A549 (cell line): ENCODE results near the gene COG2. TPM values are rescaled to one million over a fixed set of nuclear protein-coding genes. Genes with fewer than 3 reads are reported as not detected.

Source experiments
- ATAC-seq, 2 experiments: fragments of 200-7000 bp in 1 of 2; fragments of >200 bp in 1 of 2; cut with Nextera tagmentation in 1 of 2; cut with Tn5 transposase in 1 of 2; 3 replicates each; pipeline versions ENCODE4 v1.8.0 to v1.9.1; 2018 to 2020; ENCODE audit warnings: mild to moderate bottlenecking in 1 of 2, moderate library complexity in 1 of 2
- CTCF ChIA-PET: fragments of 300-600 bp; sonication (Branson Sonifier 250); formaldehyde crosslinking; extraction: SDS; loops from one replicate; lab custom pipeline; 2021; ENCODE audit warnings: antibody characterized with exemption, inconsistent platforms; lab: Yijun Ruan, JAX
- POLR2A ChIA-PET: fragments of 350-600 bp; formaldehyde crosslinking; extraction: SDS; loops from one replicate; lab custom pipeline; 2021; ENCODE audit warnings: antibody characterized with exemption, inconsistent platforms; lab: Yijun Ruan, JAX
- DNase-seq, 2 experiments: peaks; one replicate each; pipeline versions ENCODE4 v3.0.0 to v3.0.0-alpha.2; 2011 to 2016; ENCODE audit warnings: low read depth in 1 of 2, low spot score in 1 of 2
- FAIRE-seq: peaks from 2 replicates; lab custom pipeline; 2011; peaks lifted over from hg19 to GRCh38; lab: Jason Lieb, UNC
- H3K27ac ChIP-seq, 2 experiments: fragments of >200 bp; sonication (Bioruptor Twin); formaldehyde crosslinking; 3 replicates each; pipeline ENCODE4 v1.5.1; 2016 to 2017
- H3K4me1 ChIP-seq: fragments of >200 bp; sonication (Bioruptor Twin); formaldehyde crosslinking; 3 replicates; pipeline ENCODE4 v1.6.1; 2016
- H3K4me2 ChIP-seq: fragments of >200 bp; sonication (Bioruptor Twin); formaldehyde crosslinking; 3 replicates; pipeline ENCODE4 v1.6.1; 2016
- H3K4me3 ChIP-seq: fragments of >200 bp; sonication (Bioruptor Twin); formaldehyde crosslinking; 3 replicates; pipeline ENCODE4 v1.5.1; 2016
- H3K9me3 ChIP-seq: fragments of >200 bp; sonication (Bioruptor Twin); formaldehyde crosslinking; 3 replicates; pipeline ENCODE4 v1.6.1; 2016
- BCL3 ChIP-seq: fragments of >200 bp; sonication (Bioruptor Twin); formaldehyde crosslinking; IDR thresholded peaks from 3 replicates; pipeline ENCODE4 v1.6.1; 2016
- BHLHE40 ChIP-seq: IDR thresholded peaks from 2 replicates; pipeline ENCODE4 v1.6.1; 2012; ENCODE audit warnings: low read depth, low read length, inconsistent platforms
- CEBPB ChIP-seq, 2 experiments: fragments of >200 bp in 1 of 2; sonication (Bioruptor Twin) in 1 of 2; formaldehyde crosslinking in 1 of 2; IDR thresholded peaks; 2 replicates each; pipeline ENCODE4 v1.6.1; 2012 to 2016
- EHF ChIP-seq: fragments of 250-450 bp; sonication (Bioruptor Pico); IDR thresholded peaks from 2 replicates; pipeline ENCODE4 v1.5.0; 2020; ENCODE audit warnings: mild to moderate bottlenecking
- EP300 ChIP-seq, 2 experiments: fragments of >200 bp; sonication (Bioruptor Twin); formaldehyde crosslinking; IDR thresholded peaks; 2 replicates in 1 of 2; 3 replicates in 1 of 2; pipeline ENCODE4 v1.6.1; 2016 to 2017
- ESRRA ChIP-seq: fragments of 150-350 bp; IDR thresholded peaks from 2 replicates; pipeline ENCODE4 v1.6.1; 2014; ENCODE audit warnings: mild to moderate bottlenecking, low read length, borderline replicate concordance
- FOSL2 ChIP-seq, 2 experiments: fragments of 450-650 bp in 1 of 2; fragments of >200 bp in 1 of 2; sonication (Bioruptor Twin) in 1 of 2; formaldehyde crosslinking; IDR thresholded peaks; 2 replicates each; pipeline versions ENCODE4 v1.5.0 to v1.6.1; 2016 to 2020; ENCODE audit warnings: mild to moderate bottlenecking in 1 of 2, moderate library complexity in 1 of 2
- JUN ChIP-seq, 2 experiments: fragments of >200 bp; sonication (Bioruptor Twin); formaldehyde crosslinking; IDR thresholded peaks; 2 replicates in 1 of 2; 3 replicates in 1 of 2; pipeline ENCODE4 v1.6.1; 2016 to 2017
- KDM5A ChIP-seq: fragments of 200-600 bp; sonication (generic); IDR thresholded peaks from 2 replicates; pipeline ENCODE4 v1.6.1; 2016; ENCODE audit warnings: antibody characterized with exemption, mild to moderate bottlenecking
- NFE2L2 ChIP-seq: fragments of 150-350 bp; conservative IDR thresholded peaks from 2 replicates; pipeline ENCODE4 v1.6.1; 2014; ENCODE audit warnings: low read length
- PBX3 ChIP-seq: IDR thresholded peaks from 2 replicates; pipeline ENCODE4 v1.6.1; 2012
- PHF8 ChIP-seq: fragments of 200-600 bp; sonication (generic); IDR thresholded peaks from 2 replicates; pipeline ENCODE4 v1.6.1; 2016; ENCODE audit warnings: low read depth, mild to moderate bottlenecking, antibody characterized with exemption, moderate library complexity, borderline replicate concordance
- POLR2AphosphoS2 ChIP-seq: conservative IDR thresholded peaks from 2 replicates; pipeline ENCODE4 v1.6.1; 2012; ENCODE audit warnings: low read length, improper control_type of control experiment, inconsistent platforms
- RARB ChIP-seq: fragments of 250-450 bp; sonication (Bioruptor Pico); IDR thresholded peaks from 2 replicates; pipeline ENCODE4 v1.8.0; 2021; ENCODE audit warnings: mild to moderate bottlenecking, moderate library complexity
- RNF2 ChIP-seq: fragments of 200-600 bp; sonication (generic); IDR thresholded peaks from 2 replicates; pipeline ENCODE4 v1.6.1; 2016; ENCODE audit warnings: low read depth, mild to moderate bottlenecking, antibody characterized with exemption, moderate library complexity, borderline replicate concordance
- SREBF2 ChIP-seq: fragments of 450-650 bp; IDR thresholded peaks from 2 replicates; pipeline ENCODE4 v1.6.1; 2014; ENCODE audit warnings: mild to moderate bottlenecking, moderate library complexity
- TFCP2L1 ChIP-seq: fragments of 250-450 bp; sonication (Bioruptor Pico); IDR thresholded peaks from 2 replicates; pipeline ENCODE4 v1.5.0; 2021; ENCODE audit warnings: mild to moderate bottlenecking
- TP53 ChIP-seq: fragments of 250-450 bp; sonication (Bioruptor Pico); IDR thresholded peaks from 2 replicates; pipeline ENCODE4 v1.5.0; 2021; ENCODE audit warnings: mild to moderate bottlenecking, moderate library complexity
- WGBS: methylation state at CpG from one replicate; pipeline ENCODE4 v1.1.6; 2017; ENCODE audit errors: missing lambda C conversion rate; 5-methylcytosine and 5-hydroxymethylcytosine counted together
- polyA plus RNA-seq, 4 experiments: library from polyadenylated mRNA; depleted of rRNA in 3 of 4; stranded (reverse); fragments of >200 nt; fragmentation: RNase III in 1 of 4; extraction: RNeasy Plus Mini Kit Qiagen cat#74134 plus additional on column Dnase treatment in 1 of 4; gene quantifications; 2 replicates in 3 of 4; 3 replicates in 1 of 4; pipeline ENCODE4 v1.2.3, GENCODE V29; 2011 to 2017
- TF ChIP-seq, protein P1 (sequence below): fragments of 150-350 bp; IDR thresholded peaks from 2 replicates; pipeline ENCODE4 v1.6.1; 2014; ENCODE audit warnings: low read depth, mild to moderate bottlenecking, low read length
- TF ChIP-seq, protein P2 (sequence below): fragments of >200 bp; sonication (Bioruptor Twin); formaldehyde crosslinking; IDR thresholded peaks from 2 replicates; pipeline ENCODE4 v1.6.1; 2016
- TF ChIP-seq, protein P3 (sequence below): fragments of 250-450 bp; sonication (Bioruptor Pico); IDR thresholded peaks from 2 replicates; pipeline ENCODE4 v1.5.0; 2020; ENCODE audit warnings: low read depth, mild to moderate bottlenecking, moderate library complexity
- TF ChIP-seq, protein P4 (sequence below): fragments of 250-450 bp; sonication (Bioruptor Pico); IDR thresholded peaks from 2 replicates; pipeline ENCODE4 v1.5.0; 2021; ENCODE audit warnings: mild to moderate bottlenecking, moderate library complexity, borderline replicate concordance

Gene COG2
- polyA plus RNA-seq, 2 of the 4 experiments (the other 2 are of a cell fraction): 23.0 to 34.2 TPM

DNA sequence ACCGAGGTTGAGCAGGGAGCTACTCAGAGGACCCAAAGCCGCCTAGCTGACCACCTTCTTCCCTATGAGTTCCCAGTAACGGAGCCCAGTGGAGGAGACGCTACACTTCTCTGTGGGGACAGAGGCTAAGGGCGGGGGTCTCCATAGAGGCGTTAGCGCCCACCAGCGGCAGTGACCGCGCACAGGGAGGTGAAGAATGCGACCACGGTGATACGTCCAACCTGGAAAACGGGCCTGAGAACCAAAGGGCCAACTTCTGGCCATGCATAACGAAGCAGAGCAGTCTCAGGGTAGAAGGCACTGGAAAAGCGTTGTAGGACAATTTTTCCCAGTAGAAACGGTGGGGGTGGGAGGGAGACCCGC is 400 bp upstream of the COG2 start:
- H3K4me2 ChIP-seq: peak overlapping the region; percentile 67
- DNase-seq (no peak), FAIRE-seq (no peak), ATAC-seq (no peak; a peak in 3 of 6 replicates)
- H3K9me3 ChIP-seq: no peaks in the 10 kb centered on the region
- CTCF ChIA-PET: interaction anchor here (0.6 to 2.1 kb wide), 16 partner anchors 9 to 568 kb away, joined by 3 to 9 read pairs (median 4); no protein-coding TSS in a partner anchor
- POLR2A ChIA-PET: interaction anchor here (0.5 to 0.7 kb wide), 4 partner anchors 11 to 226 kb away, joined by 3 read pairs; partner anchors contain the start of gene C1orf198
- peak overlapping the region; percentile 79 for H3K4me3 ChIP-seq
- no peak overlapping the region for H3K27ac ChIP-seq
- 35% methylated on average over 14 of the region's 18 CpGs for WGBS
- H3K4me1 ChIP-seq: peaks cover 15% of the 10 kb centered on the region
- no peak for TF ChIP-seq RARB
- TF ChIP-seq SREBF2: no peak
- TF ChIP-seq BCL3: no peak
- TF ChIP-seq FOSL2 (IDR thresholded peaks at IDR 0.05): no peak
- TF ChIP-seq FOSL2 (CRISPR knock-in tag; IDR thresholded peaks at IDR 0.05): no peak
- TF ChIP-seq, protein P1, sequence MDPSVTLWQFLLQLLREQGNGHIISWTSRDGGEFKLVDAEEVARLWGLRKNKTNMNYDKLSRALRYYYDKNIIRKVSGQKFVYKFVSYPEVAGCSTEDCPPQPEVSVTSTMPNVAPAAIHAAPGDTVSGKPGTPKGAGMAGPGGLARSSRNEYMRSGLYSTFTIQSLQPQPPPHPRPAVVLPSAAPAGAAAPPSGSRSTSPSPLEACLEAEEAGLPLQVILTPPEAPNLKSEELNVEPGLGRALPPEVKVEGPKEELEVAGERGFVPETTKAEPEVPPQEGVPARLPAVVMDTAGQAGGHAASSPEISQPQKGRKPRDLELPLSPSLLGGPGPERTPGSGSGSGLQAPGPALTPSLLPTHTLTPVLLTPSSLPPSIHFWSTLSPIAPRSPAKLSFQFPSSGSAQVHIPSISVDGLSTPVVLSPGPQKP: no peak
- TF ChIP-seq CEBPB (IDR thresholded peaks at IDR 0.05): no peak

- CTCF ChIA-PET: interaction anchor here (1.1 to 1.4 kb wide), 3 partner anchors 10 to 129 kb away, joined by 3 to 8 read pairs (median 6); no protein-coding TSS in a partner anchor
- FAIRE-seq: no peak
Observed at GRCh38 chr1:230643908-230644307, 1.6 kb downstream of the COG2 start.

DNA sequence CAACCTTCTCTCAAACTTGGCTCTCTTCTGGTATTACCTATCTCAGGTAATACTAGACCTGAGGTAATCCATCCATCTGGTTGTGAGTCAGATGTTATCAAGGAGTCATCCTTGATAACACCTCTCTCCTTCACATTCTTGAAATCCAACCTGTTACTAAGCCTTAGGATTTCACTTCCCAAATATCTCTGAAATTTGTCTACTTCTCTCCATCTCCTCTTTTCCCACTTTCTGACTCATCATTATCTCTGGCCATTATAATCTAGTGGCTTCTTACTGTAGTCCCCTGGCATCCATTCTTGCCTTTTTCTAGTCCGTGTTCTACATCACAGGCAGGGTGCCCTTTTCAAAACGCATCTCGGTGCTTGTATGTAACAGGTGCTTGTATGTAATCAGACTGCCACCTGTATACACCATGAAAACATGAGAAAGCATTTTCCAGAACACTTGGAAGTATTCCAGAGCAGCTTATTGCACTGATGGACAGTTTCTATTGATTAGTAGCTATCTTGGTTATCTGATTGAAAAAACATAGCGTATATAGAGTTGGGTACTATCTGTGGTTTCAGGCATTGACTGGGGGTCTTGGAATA is 4.5 kb downstream of the COG2 start:
- DNase-seq (no peak), FAIRE-seq (no peak), ATAC-seq (no peak)
- H3K9me3 ChIP-seq: no peaks in the 10 kb centered on the region
- WGBS: 93% methylated on average over 4 of the region's 4 CpGs
- H3K4me1 ChIP-seq: peaks cover 15% of the 10 kb centered on the region
- H3K4me3 ChIP-seq: no peak overlapping the region
- no peak overlapping the region for H3K4me2 ChIP-seq
- ChIA-PET CTCF (no interaction called here), POLR2A (no interaction called here)
- no peak overlapping the region for H3K27ac ChIP-seq
- TF ChIP-seq BHLHE40 (no peak), PHF8 (no peak), SREBF2 (no peak), KDM5A (no peak), EHF (CRISPR knock-in tag) (no peak), TP53 (no peak), RNF2 (no peak), POLR2AphosphoS2 (no peak), NFE2L2 (no peak), TFCP2L1 (CRISPR knock-in tag) (no peak), ESRRA (no peak), PBX3 (no peak), FOSL2 (IDR thresholded peaks at IDR 0.05) (no peak), FOSL2 (CRISPR knock-in tag; IDR thresholded peaks at IDR 0.05) (no peak), EP300 (IDR thresholded peaks at IDR 0.05) (no peak)
- TF ChIP-seq, protein P2, sequence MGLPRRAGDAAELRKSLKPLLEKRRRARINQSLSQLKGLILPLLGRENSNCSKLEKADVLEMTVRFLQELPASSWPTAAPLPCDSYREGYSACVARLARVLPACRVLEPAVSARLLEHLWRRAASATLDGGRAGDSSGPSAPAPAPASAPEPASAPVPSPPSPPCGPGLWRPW: no peak
- TF ChIP-seq, protein P3, sequence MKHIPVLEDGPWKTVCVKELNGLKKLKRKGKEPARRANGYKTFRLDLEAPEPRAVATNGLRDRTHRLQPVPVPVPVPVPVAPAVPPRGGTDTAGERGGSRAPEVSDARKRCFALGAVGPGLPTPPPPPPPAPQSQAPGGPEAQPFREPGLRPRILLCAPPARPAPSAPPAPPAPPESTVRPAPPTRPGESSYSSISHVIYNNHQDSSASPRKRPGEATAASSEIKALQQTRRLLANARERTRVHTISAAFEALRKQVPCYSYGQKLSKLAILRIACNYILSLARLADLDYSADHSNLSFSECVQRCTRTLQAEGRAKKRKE: no peak
- TF ChIP-seq, protein P4, sequence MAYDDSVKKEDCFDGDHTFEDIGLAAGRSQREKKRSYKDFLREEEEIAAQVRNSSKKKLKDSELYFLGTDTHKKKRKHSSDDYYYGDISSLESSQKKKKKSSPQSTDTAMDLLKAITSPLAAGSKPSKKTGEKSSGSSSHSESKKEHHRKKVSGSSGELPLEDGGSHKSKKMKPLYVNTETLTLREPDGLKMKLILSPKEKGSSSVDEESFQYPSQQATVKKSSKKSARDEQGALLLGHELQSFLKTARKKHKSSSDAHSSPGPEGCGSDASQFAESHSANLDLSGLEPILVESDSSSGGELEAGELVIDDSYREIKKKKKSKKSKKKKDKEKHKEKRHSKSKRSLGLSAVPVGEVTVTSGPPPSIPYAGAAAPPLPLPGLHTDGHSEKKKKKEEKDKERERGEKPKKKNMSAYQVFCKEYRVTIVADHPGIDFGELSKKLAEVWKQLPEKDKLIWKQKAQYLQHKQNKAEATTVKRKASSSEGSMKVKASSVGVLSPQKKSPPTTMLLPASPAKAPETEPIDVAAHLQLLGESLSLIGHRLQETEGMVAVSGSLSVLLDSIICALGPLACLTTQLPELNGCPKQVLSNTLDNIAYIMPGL (CRISPR knock-in tag): no peak

More at GRCh38 chr1:230643908-230644307, 1.6 kb downstream of the COG2 start:
- Histone ChIP-seq H3K4me2 (peak overlapping the region; percentile 100), H3K27ac (no peak overlapping the region), H3K4me3 (peak overlapping the region; percentile 79), H3K4me1 (peaks cover 15% of the 10 kb centered on the region), H3K9me3 (no peaks in the 10 kb centered on the region)
- peak; percentile 7 to 10 for DNase-seq
- no peak for ATAC-seq
- POLR2A ChIA-PET: interaction anchor here (1.2 kb wide), 1 partner anchor 218 kb away, joined by 4 read pairs; the partner anchor contains the start of gene PGBD5
- 0 out of 3 replicates have a peak, but pooled peaks have one; percentile 23 for TF ChIP-seq BCL3
- TF ChIP-seq JUN (IDR thresholded peaks at IDR 0.05): no peak
- WGBS: 66% methylated on average over 4 of the region's 4 CpGs
